GM18907 (cell line): ENCODE data around the gene ZFAND2B.

Experiments used
- ATAC-seq: cut with Tn5 transposase; IDR thresholded peaks from one replicate; pipeline ENCODE4 v1.9.1; 2021; ENCODE audit warnings: mild to moderate bottlenecking, moderate library complexity; ENCODE audit not compliant: unreplicated experiment

ZFAND2B gene

GRCh38 chr2:219219784-219220532 lies 13.4 kb downstream of the ZFAND2B start:
- ATAC-seq = no peak

GRCh38 chr2:219220652-219221402 lies 14.2 kb downstream of the ZFAND2B start:
- ATAC-seq = no peak

GRCh38 chr2:219221957-219222518 lies 15.5 kb downstream of the ZFAND2B start:
- no peak for ATAC-seq

- no peak for ATAC-seq
These were observed 17.4 kb downstream of the ZFAND2B start for GRCh38 chr2:219223831-219224610.

- no peak for ATAC-seq
These were observed 18.8 kb downstream of the ZFAND2B start for GRCh38 chr2:219225350-219225749.

GRCh38 chr2:219228041-219228910 lies 21.7 kb downstream of the ZFAND2B start:
- no peak for ATAC-seq

GRCh38 chr2:219228911-219229304 lies 22.3 kb downstream of the ZFAND2B start:
- ATAC-seq = no peak

GRCh38 chr2:219229305-219230058 lies 22.9 kb downstream of the ZFAND2B start, which contains the start of the genes ANKZF1 and ATG9A:
Gene ANKZF1, plus strand, starts transcription at chr2:219229806. Its CDS starts 452 bp downstream, at chr2:219230258.
Gene ATG9A, minus strand, starts transcription at chr2:219229636. Its CDS starts 1,612 bp downstream, at chr2:219228024.
- ATAC-seq = peak; percentile 94

GRCh38 chr2:219230059-219230540 lies 23.5 kb downstream of the ZFAND2B start:
- peak; percentile 28 for ATAC-seq

GRCh38 chr2:219234331-219234730 lies 27.7 kb downstream of the ZFAND2B start:
- no peak for ATAC-seq

GRCh38 chr2:219243291-219243761 lies 36.7 kb downstream of the ZFAND2B start:
- ATAC-seq = no peak

GRCh38 chr2:219244789-219245147 lies 38.2 kb downstream of the ZFAND2B start:
- ATAC-seq = no peak

- peak; percentile 68 for ATAC-seq
These were observed 38.7 kb downstream of the ZFAND2B start, which contains the start of the genes GLB1L and STK16 for GRCh38 chr2:219245148-219245898. Gene GLB1L, minus strand, starts transcription at chr2:219245444. Its CDS starts 1,871 bp downstream, at chr2:219243573. Gene STK16, plus strand, starts transcription at chr2:219245479. Its CDS starts 521 bp downstream, at chr2:219246000.

- ATAC-seq = no peak
These were observed 39.3 kb downstream of the ZFAND2B start for GRCh38 chr2:219245899-219246230.

- no peak for ATAC-seq
These were observed 40.0 kb downstream of the ZFAND2B start for GRCh38 chr2:219246559-219246958.

- ATAC-seq = no peak
These were observed 41.4 kb downstream of the ZFAND2B start for GRCh38 chr2:219247678-219248642.

- no peak for ATAC-seq
These were observed 42.2 kb downstream of the ZFAND2B start for GRCh38 chr2:219248845-219249202.
